Astrocyte (in vitro differentiated cells and primary cell): ENCODE results near the gene S1PR1. TPM values are rescaled to one million over a fixed set of nuclear protein-coding genes. Genes with fewer than 3 reads are reported as not detected.

ENCODE experiments used
- DNase-seq: peaks from one replicate; pipeline ENCODE4 v3.0.0-alpha.2; 2010; ENCODE audit warnings: low read depth
- FAIRE-seq: peaks from 2 replicates; lab custom pipeline; 2011; peaks lifted over from hg19 to GRCh38; lab: Jason Lieb, UNC
- H2AFZ ChIP-seq: 2 replicates; pipeline ENCODE4 v1.6.0; 2012; ENCODE audit warnings: low read depth, low read length, inconsistent platforms
- H3K27ac ChIP-seq: 2 replicates; pipeline ENCODE4 v1.5.1; 2011; ENCODE audit warnings: low read depth, low read length, inconsistent platforms
- H3K27me3 ChIP-seq: 2 replicates; pipeline ENCODE4 v1.6.0; 2011; ENCODE audit warnings: low read length, inconsistent platforms; ENCODE audit not compliant: insufficient read depth
- H3K36me3 ChIP-seq: 2 replicates; pipeline ENCODE4 v1.5.1; 2011; ENCODE audit warnings: low read length, inconsistent platforms; ENCODE audit not compliant: insufficient read depth
- H3K4me1 ChIP-seq: 2 replicates; pipeline ENCODE4 v1.5.1; 2011; ENCODE audit warnings: low read length, inconsistent platforms; ENCODE audit not compliant: insufficient read depth
- H3K4me2 ChIP-seq: 2 replicates; pipeline ENCODE4 v1.6.0; 2012; ENCODE audit warnings: low read length, inconsistent platforms
- H3K4me3 ChIP-seq: 2 replicates; pipeline ENCODE4 v1.5.1; 2011; ENCODE audit warnings: low read depth, mild to moderate bottlenecking, low read length, inconsistent platforms; ENCODE audit not compliant: insufficient read depth
- H3K79me2 ChIP-seq: 2 replicates; pipeline ENCODE4 v1.6.0; 2012; ENCODE audit warnings: mild to moderate bottlenecking, low read length, inconsistent platforms; ENCODE audit not compliant: insufficient read depth
- H3K9ac ChIP-seq: 2 replicates; pipeline ENCODE4 v1.6.0; 2012; ENCODE audit warnings: mild to moderate bottlenecking, low read length, inconsistent platforms
- H3K9me3 ChIP-seq: 2 replicates; pipeline ENCODE4 v1.5.1; 2012; ENCODE audit warnings: low read depth, mild to moderate bottlenecking, low read length, inconsistent platforms; ENCODE audit not compliant: insufficient read depth
- H4K20me1 ChIP-seq: 2 replicates; pipeline ENCODE4 v1.6.0; 2012; ENCODE audit warnings: low read length, inconsistent platforms; ENCODE audit not compliant: insufficient read depth
- H3K27ac Mint-ChIP-seq: one replicate; pipeline ENCODE4 v1.8.0; 2021; ENCODE audit warnings: mild to moderate bottlenecking, mixed read lengths; ENCODE audit not compliant: unreplicated experiment
- H3K27me3 Mint-ChIP-seq: one replicate; pipeline ENCODE4 v1.8.0; 2021; ENCODE audit warnings: low read depth, mixed read lengths; ENCODE audit not compliant: unreplicated experiment
- H3K36me3 Mint-ChIP-seq: one replicate; pipeline ENCODE4 v1.8.0; 2021; ENCODE audit warnings: low read depth, mixed read lengths; ENCODE audit not compliant: unreplicated experiment
- H3K4me1 Mint-ChIP-seq: one replicate; pipeline ENCODE4 v1.8.0; 2021; ENCODE audit warnings: low read depth, mixed read lengths; ENCODE audit not compliant: unreplicated experiment
- H3K4me3 Mint-ChIP-seq: one replicate; pipeline ENCODE4 v1.8.0; 2021; ENCODE audit warnings: mild to moderate bottlenecking, moderate library complexity, mixed read lengths; ENCODE audit not compliant: unreplicated experiment
- H3K9me3 Mint-ChIP-seq: one replicate; pipeline ENCODE4 v1.8.0; 2021; ENCODE audit warnings: mild to moderate bottlenecking, mixed read lengths; ENCODE audit not compliant: unreplicated experiment
- CTCF ChIP-seq: IDR thresholded peaks from 2 replicates; pipeline ENCODE4 v1.5.1; 2011; ENCODE audit warnings: low read depth, mild to moderate bottlenecking, inconsistent platforms, low read length, moderate library complexity; ENCODE audit not compliant: insufficient read depth
- EZH2 ChIP-seq: IDR thresholded peaks from 2 replicates; pipeline ENCODE4 v1.6.1; 2012; ENCODE audit warnings: mild to moderate bottlenecking, low read length, inconsistent platforms; ENCODE audit not compliant: insufficient read depth
- total RNA-seq: library from RNA; stranded (reverse); gene quantifications from 2 replicates; pipeline ENCODE4 v1.2.1, GENCODE V29; 2021

Gene S1PR1
- total RNA-seq, 1 donor from 2014 or later = 14.4 TPM

- no peak overlapping the region for H2AFZ ChIP-seq
- peaks cover 2% of the 10 kb centered on the region for H3K27me3 Mint-ChIP-seq
- H3K36me3 Mint-ChIP-seq = no peaks in the 10 kb centered on the region
- H3K27me3 ChIP-seq = no peaks in the 10 kb centered on the region
- H3K4me3 Mint-ChIP-seq = no peak overlapping the region
- no peaks in the 10 kb centered on the region for H3K4me1 ChIP-seq
- H3K4me3 ChIP-seq = no peak overlapping the region
- TF ChIP-seq EZH2 (no peak), CTCF (no peak)
- H4K20me1 ChIP-seq = no peaks in the 10 kb centered on the region
- H3K36me3 ChIP-seq = no peaks in the 10 kb centered on the region
- H3K4me2 ChIP-seq = no peak overlapping the region
- no peaks in the 10 kb centered on the region for H3K9me3 Mint-ChIP-seq
- FAIRE-seq = no peak
- H3K9ac ChIP-seq = no peak overlapping the region
- H3K27ac Mint-ChIP-seq = no peak overlapping the region
- H3K27ac ChIP-seq = no peak overlapping the region
- no peak for DNase-seq
- H3K79me2 ChIP-seq = no peaks in the 10 kb centered on the region
- peaks cover 5% of the 10 kb centered on the region for H3K4me1 Mint-ChIP-seq
- H3K9me3 ChIP-seq = no peaks in the 10 kb centered on the region
Measured at GRCh38 chr1:101247404-101248287, 10.8 kb downstream of the S1PR1 start.

GRCh38 chr1:101250222-101250621 is 13.4 kb downstream of the S1PR1 start:
- no peaks in the 10 kb centered on the region for H3K27me3 ChIP-seq
- Mint-ChIP-seq H3K27me3 (peaks cover 2% of the 10 kb centered on the region), H3K4me3 (no peak overlapping the region), H3K36me3 (no peaks in the 10 kb centered on the region), H3K9me3 (no peaks in the 10 kb centered on the region), H3K4me1 (peaks cover 8% of the 10 kb centered on the region), H3K27ac (no peak overlapping the region)
- FAIRE-seq (no peak), DNase-seq (no peak)
- no peaks in the 10 kb centered on the region for H4K20me1 ChIP-seq
- no peak overlapping the region for H3K4me2 ChIP-seq
- no peaks in the 10 kb centered on the region for H3K79me2 ChIP-seq
- no peaks in the 10 kb centered on the region for H3K9me3 ChIP-seq
- no peak overlapping the region for H3K9ac ChIP-seq
- no peak overlapping the region for H3K4me3 ChIP-seq
- H3K27ac ChIP-seq = no peak overlapping the region
- no peak overlapping the region for H2AFZ ChIP-seq
- no peaks in the 10 kb centered on the region for H3K36me3 ChIP-seq
- TF ChIP-seq CTCF (no peak), EZH2 (no peak)
- H3K4me1 ChIP-seq = peaks cover 6% of the 10 kb centered on the region

GRCh38 chr1:101250656-101251272 is 13.9 kb downstream of the S1PR1 start:
- H3K36me3 ChIP-seq = no peaks in the 10 kb centered on the region
- no peaks in the 10 kb centered on the region for H3K36me3 Mint-ChIP-seq
- peaks cover 6% of the 10 kb centered on the region for H3K4me1 ChIP-seq
- FAIRE-seq (no peak), DNase-seq (peak; percentile 22)
- no peak overlapping the region for H3K4me2 ChIP-seq
- peak overlapping the region; percentile 32 for H2AFZ ChIP-seq
- H3K79me2 ChIP-seq = no peaks in the 10 kb centered on the region
- H3K9me3 ChIP-seq = no peaks in the 10 kb centered on the region
- no peak overlapping the region for H3K9ac ChIP-seq
- H3K4me3 Mint-ChIP-seq = no peak overlapping the region
- H3K27me3 Mint-ChIP-seq = peaks cover 2% of the 10 kb centered on the region
- no peaks in the 10 kb centered on the region for H3K9me3 Mint-ChIP-seq
- peaks cover 8% of the 10 kb centered on the region for H3K4me1 Mint-ChIP-seq
- H3K27ac Mint-ChIP-seq = peak overlapping the region; percentile 16
- H4K20me1 ChIP-seq = no peaks in the 10 kb centered on the region
- no peaks in the 10 kb centered on the region for H3K27me3 ChIP-seq
- no peak overlapping the region for H3K4me3 ChIP-seq
- no peak for TF ChIP-seq EZH2
- no peak for TF ChIP-seq CTCF
- no peak overlapping the region for H3K27ac ChIP-seq
